ENCODE results near the gene HIRA.
"Not testable (repeated sequence)": the region's sequence is repeated elsewhere in the genome, so short reads cannot be mapped to it uniquely, and the experiment has no call there.

The HIRA gene

DNA sequence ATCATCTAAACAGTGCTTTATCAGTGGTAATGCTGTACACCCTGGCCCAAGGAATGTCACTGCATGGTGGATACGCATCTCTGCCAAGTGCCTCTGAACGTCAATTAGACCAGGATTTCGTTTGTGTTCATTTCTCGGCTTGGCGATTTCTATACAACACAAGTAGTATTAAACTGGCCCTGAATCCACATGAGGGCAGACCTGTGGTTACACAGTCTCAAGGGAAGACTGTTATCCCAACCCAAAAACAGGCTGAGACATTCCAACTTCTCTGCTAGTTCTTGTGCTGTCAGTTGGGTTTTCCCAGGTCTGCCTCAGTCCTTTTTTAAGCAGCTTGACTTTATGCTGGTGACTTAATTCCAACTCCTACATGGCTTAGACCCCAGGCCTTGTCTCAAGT is 58.1 kb downstream of the HIRA start:
- Histone ChIP-seq H3K36me3 (replicated peaks) (peaks cover 86% of the 10 kb centered on the region), H3K27me3 (ENCODE audit: low read depth) (no peaks in the 10 kb centered on the region), H3K4me1 (no peaks in the 10 kb centered on the region), H3K9me3 (no peaks in the 10 kb centered on the region), H3K4me3 (no peak overlapping the region)
- in situ Hi-C loops (cut with MboI; ENCODE audit: low sequenced_read_pairs), result no loop called here
- DNase-seq (ENCODE audit: low spot score in 2 of 2), result no peak

DNA sequence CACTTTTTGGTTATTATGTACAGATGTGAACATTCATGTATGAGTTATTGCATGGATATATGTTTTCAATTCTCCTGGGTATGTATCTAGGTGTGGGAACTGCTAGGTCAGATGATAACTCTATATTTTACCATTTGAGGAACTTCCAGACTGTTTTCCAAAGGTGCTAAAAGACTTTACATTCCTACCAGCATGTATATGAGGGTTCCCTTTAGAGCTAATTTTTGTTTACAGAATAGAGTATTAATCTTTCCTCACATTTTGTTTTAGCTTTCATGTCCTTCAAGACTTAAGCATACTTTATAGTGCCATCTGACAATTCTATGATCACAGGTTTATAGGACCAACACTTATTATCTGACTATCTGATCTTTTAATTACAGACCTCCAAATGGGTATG is 59.6 kb downstream of the HIRA start:
- DNase-seq (ENCODE audit: low spot score in 2 of 2), result no peak
- Histone ChIP-seq H3K27me3 (ENCODE audit: low read depth) (no peaks in the 10 kb centered on the region), H3K9me3 (no peaks in the 10 kb centered on the region), H3K4me3 (no peak overlapping the region), H3K4me1 (no peaks in the 10 kb centered on the region), H3K36me3 (replicated peaks) (peaks cover 73% of the 10 kb centered on the region)
- in situ Hi-C loops (cut with MboI; ENCODE audit: low sequenced_read_pairs), result no loop called here

DNA sequence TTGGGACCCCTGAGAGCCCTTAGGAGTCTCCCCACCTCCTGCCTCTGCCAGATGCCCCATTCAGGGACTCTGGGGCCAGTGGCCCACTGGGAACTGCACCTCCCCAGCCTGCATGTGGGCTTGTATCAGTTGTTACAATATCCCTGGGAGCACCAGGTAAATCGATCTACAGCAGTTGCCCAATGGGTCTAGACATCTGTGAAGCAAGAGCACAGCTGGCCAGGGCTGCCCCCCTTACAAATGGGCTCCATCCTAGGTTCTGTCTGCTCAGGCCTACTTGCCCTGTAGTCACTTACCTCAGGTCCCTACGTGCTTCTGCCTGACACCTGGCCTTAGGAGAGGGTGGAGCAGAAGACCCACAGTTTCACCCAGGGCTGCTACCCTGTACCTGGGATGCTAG is 62.7 kb downstream of the HIRA start:
- Histone ChIP-seq H3K4me3 (no peak overlapping the region), H3K36me3 (replicated peaks) (peaks cover 58% of the 10 kb centered on the region), H3K9me3 (no peaks in the 10 kb centered on the region), H3K4me1 (no peaks in the 10 kb centered on the region), H3K27me3 (ENCODE audit: low read depth) (no peaks in the 10 kb centered on the region)
- in situ Hi-C loops (cut with MboI; ENCODE audit: low sequenced_read_pairs), result no loop called here
- DNase-seq (ENCODE audit: low spot score in 2 of 2), result no peak

DNA sequence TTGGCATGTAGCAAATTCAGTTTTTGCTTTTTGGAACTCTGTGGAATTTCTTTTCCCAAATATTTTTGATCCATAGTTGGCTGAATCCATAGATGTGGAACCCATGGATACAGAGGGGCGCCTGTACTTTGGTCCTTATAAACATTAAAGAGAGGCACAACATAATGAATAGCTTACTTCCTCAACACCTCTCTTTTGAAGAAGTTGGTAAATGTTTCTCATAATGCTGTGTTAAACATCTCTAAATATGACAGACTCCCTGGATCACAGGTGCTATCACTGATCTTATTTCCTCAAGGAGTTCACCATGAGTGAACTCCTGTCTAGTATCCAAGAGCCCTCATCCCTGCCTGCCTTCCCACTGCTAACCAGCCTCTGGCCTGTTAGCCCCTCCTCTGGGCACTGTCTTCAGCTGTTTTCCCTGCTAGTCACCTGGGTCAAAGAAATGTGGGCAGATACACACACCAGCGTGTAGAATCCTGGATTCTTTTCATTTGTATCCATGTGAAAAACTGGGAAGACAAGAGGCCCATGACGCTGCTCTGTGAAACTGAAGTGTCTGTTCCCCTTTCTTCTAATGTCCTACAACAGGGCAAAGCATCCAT is 63.7 kb downstream of the HIRA start:
- Histone ChIP-seq H3K27me3 (ENCODE audit: low read depth) (no peaks in the 10 kb centered on the region), H3K9me3 (no peaks in the 10 kb centered on the region), H3K4me1 (no peaks in the 10 kb centered on the region), H3K4me3 (no peak overlapping the region), H3K36me3 (replicated peaks) (peaks cover 56% of the 10 kb centered on the region)
- DNase-seq (ENCODE audit: low spot score in 2 of 2), result no peak
- in situ Hi-C loops (cut with MboI; ENCODE audit: low sequenced_read_pairs), result no loop called here

DNA sequence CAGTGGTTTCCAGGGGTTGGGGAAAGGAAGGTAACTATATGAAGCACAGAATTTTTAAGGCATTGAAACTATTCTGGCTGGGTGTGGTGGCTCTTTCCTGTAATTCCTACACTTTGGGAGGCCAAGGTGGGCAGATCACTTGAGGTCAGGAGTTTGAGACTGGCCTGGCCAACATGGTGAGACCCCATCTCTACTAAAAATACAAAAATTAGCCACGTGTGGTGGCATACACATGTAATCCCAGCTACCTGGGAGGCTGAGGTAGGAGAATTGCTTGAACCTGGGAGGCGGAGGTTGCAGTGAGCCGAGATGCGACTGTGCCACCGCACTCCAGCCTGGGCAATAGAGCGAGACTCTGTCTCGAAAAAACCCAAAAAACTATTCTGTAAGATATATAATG is 68.0 kb downstream of the HIRA start:
- in situ Hi-C loops (cut with MboI; ENCODE audit: low sequenced_read_pairs); H3K27me3 ChIP-seq (ENCODE audit: low read depth): not testable (repeated sequence)
- H3K36me3 ChIP-seq (replicated peaks), result peaks cover 61% of the 10 kb centered on the region

DNA sequence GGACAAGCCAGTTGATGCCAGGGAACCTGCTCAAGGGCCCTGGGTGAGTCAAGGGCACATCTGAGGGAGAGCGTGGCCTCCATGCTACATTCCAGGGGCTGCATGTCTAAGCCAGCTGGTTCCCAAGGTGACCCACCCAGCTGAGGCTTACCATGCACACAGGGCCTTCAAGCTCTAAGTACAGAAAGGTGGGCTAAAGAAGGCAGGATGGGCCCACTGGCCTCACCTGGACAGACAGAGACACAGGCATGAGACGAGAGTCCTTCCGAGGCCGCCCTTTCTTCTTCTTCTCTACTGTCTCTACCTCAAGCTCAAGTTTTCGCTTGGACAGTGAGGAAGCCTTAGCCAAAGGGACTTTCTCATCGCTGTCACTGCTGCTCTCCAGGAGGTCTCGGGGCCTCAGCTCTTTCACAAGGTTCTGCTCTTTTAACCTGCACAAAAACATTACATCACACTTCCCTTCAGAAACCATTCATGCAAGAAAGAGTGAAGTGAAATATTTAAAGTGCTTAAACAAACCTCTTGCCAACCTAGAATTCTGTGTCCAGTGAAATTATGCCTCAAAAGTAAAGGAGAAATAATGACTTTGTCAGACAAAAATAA is 69.9 kb downstream of the HIRA start:
- peaks cover 77% of the 10 kb centered on the region for H3K36me3 ChIP-seq (replicated peaks)
- no peaks in the 10 kb centered on the region for H3K4me1 ChIP-seq
- H3K27me3 ChIP-seq (ENCODE audit: low read depth), result no peaks in the 10 kb centered on the region
- no peaks in the 10 kb centered on the region for H3K9me3 ChIP-seq
- DNase-seq (ENCODE audit: low spot score in 2 of 2), result no peak
- in situ Hi-C loops (cut with MboI; ENCODE audit: low sequenced_read_pairs), result no loop called here
- no peak overlapping the region for H3K4me3 ChIP-seq

More for the DNA sequence above, 68.0 kb downstream of the HIRA start:
- not testable (repeated sequence) for DNase-seq (ENCODE audit: low spot score in 2 of 2); H3K9me3 ChIP-seq; H3K4me3 ChIP-seq; H3K4me1 ChIP-seq

DNA sequence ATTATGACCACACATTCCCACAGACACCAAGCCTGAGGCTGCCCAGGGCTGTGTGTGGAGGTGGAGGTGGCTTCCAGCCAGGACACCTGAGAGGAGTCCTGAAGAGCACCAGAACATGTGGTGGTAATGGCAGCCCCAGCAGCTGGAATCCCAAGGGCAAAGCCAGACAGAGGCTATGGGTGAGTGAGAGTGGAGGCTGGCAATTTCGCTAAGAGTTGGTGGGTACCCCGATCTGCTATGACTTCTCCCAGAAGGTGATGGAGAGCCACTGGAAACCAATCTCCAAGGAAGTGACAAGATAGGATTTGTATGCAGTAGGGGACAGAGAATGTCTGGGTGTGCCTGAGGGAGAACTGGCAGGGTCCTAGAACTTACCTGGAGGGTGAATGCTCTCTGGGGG is 70.7 kb downstream of the HIRA start:
- Histone ChIP-seq H3K36me3 (replicated peaks) (peaks cover 79% of the 10 kb centered on the region), H3K27me3 (ENCODE audit: low read depth) (no peaks in the 10 kb centered on the region), H3K4me3 (no peak overlapping the region), H3K9me3 (no peaks in the 10 kb centered on the region), H3K4me1 (no peaks in the 10 kb centered on the region)
- in situ Hi-C loops (cut with MboI; ENCODE audit: low sequenced_read_pairs), result no loop called here
- DNase-seq (ENCODE audit: low spot score in 2 of 2), result no peak

DNA sequence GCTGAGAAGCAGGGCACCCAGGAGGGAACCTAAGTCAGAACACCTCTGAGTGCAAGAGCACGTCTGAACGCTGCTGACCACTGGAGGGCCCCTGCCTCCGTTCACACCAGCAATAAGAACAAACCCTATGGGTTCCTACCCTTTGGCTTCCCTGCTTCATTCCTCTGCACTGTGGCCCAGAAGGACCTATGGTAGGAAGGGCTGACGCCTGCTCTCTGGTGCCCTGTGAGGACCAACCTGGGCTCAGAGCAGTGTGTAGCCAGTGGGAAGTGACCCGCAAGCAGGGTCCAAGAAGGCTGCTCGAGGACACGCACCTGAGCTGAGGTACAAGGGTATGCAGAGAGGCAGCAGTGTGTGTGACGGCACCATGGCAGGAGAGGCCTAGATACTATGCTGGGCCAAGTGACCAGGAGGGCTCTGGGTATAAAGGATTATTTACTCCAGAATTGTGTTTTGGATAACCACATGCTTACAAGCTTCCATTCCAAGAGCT is 71.2 kb downstream of the HIRA start:
- Histone ChIP-seq H3K4me1 (no peaks in the 10 kb centered on the region), H3K27me3 (ENCODE audit: low read depth) (no peaks in the 10 kb centered on the region), H3K9me3 (no peaks in the 10 kb centered on the region), H3K36me3 (replicated peaks) (peaks cover 80% of the 10 kb centered on the region), H3K4me3 (no peak overlapping the region)
- in situ Hi-C loops (cut with MboI; ENCODE audit: low sequenced_read_pairs), result no loop called here
- no peak for DNase-seq (ENCODE audit: low spot score in 2 of 2)

DNA sequence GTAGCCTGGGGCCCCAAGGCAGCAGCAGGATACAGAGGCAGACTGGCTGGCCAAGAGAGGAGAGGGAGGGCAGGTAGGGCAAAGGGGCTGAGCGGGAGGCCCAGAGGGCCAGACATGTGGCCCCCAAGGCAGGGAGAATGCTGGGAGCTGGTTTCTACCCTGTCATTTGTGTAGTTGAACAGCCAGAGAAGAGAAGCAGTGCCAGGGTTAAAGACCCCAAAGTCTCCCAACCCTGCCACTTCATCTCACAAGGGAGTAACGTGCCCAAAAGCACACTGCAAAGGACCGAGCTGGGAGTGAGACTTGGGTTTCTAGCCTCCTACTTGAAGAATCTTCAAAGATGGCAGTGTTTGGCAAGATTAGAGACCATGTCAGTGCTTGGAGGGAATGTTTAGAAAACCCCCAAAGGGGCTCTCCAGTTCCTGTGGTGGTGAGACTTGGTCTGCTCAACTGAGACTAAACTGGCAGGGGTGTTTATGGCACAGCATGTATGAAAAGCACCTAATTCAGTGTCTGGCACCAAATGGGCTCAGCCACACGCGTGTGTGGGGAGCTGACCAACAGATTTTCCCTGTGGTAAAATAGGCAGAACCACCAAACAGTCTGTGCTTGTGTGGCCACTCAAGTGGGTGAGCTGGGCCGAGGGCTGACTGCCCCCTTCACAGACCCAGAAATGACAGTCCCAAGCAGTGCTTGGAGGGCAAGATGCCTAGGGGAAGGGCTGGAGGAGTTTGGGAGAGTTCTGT is 71.8 kb downstream of the HIRA start:
- Histone ChIP-seq H3K4me3 (no peak overlapping the region), H3K9me3 (no peaks in the 10 kb centered on the region), H3K4me1 (no peaks in the 10 kb centered on the region), H3K27me3 (ENCODE audit: low read depth) (no peaks in the 10 kb centered on the region), H3K36me3 (replicated peaks) (peaks cover 79% of the 10 kb centered on the region)
- DNase-seq (ENCODE audit: low spot score in 2 of 2), result no peak
- in situ Hi-C loops (cut with MboI; ENCODE audit: low sequenced_read_pairs), result no loop called here

DNA sequence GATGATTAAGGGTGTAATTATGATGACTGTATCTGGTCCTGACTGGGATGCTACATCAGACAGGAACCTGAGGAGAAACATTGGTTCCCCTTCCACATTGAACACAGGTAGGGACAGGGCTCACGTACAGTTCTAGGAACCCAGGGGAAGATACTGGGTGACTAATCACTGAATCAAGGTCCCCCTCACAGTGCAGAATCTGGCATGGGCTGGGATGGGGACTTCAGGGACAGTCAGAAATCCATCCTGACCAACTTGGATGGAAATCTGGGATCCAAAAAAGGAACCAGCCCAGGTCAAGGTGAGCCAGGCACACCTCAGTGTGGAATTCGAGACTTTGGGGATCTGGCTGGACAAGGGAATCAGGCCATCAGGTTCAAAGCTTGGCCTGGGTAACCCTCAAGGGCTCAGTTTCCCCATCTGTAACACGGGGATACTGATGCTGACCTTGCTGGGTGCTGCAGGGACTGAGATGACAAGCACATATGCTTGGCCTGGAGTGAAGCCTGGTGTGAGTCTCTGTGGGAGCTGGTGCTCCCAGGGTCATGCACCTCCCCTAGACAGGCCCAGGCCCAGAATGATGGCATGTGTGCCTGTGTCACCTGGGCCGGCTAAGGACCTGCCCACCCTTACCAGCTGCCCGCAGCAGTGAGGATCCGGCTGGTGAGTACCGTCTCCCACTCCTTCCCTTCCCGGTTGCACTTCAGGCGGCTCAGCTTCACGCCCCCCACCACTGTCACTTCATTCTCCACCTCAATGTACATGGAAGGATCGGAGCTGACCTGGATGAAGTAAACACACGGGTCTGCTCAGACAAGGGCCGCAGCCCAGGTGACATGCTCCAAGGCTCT is 72.6 kb downstream of the HIRA start:
- no peaks in the 10 kb centered on the region for H3K27me3 ChIP-seq (ENCODE audit: low read depth)
- H3K4me1 ChIP-seq, result no peaks in the 10 kb centered on the region
- no peaks in the 10 kb centered on the region for H3K9me3 ChIP-seq
- DNase-seq (ENCODE audit: low spot score in 2 of 2), result no peak
- no peak overlapping the region for H3K4me3 ChIP-seq
- in situ Hi-C loops (cut with MboI; ENCODE audit: low sequenced_read_pairs), result no loop called here
- H3K36me3 ChIP-seq (replicated peaks), result peaks cover 83% of the 10 kb centered on the region

DNA sequence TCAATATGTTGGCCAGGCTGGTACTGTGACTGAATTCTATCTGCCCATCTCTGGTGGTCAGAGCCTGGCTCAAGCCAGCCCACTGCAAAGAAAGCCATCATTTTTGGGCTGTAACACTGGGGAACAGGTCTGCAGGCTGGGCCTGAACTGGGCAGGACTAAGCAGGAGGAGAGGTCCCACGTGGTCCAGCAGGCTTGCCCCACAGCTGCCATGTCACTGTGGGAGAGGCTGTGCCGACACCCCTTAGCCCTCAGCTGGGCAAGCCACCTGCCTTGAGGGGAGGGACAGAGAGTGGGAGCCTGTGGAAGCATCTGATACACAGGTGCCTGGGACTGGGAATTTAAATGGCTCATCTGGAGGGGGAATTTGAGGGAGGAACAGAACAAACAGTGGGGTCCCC is 73.3 kb downstream of the HIRA start:
- peaks cover 88% of the 10 kb centered on the region for H3K36me3 ChIP-seq (replicated peaks)
- in situ Hi-C loops (cut with MboI; ENCODE audit: low sequenced_read_pairs), result no loop called here
- no peak for DNase-seq (ENCODE audit: low spot score in 2 of 2)
- H3K27me3 ChIP-seq (ENCODE audit: low read depth), result no peaks in the 10 kb centered on the region
- H3K4me1 ChIP-seq, result no peaks in the 10 kb centered on the region
- no peaks in the 10 kb centered on the region for H3K9me3 ChIP-seq
- H3K4me3 ChIP-seq, result no peak overlapping the region

DNA sequence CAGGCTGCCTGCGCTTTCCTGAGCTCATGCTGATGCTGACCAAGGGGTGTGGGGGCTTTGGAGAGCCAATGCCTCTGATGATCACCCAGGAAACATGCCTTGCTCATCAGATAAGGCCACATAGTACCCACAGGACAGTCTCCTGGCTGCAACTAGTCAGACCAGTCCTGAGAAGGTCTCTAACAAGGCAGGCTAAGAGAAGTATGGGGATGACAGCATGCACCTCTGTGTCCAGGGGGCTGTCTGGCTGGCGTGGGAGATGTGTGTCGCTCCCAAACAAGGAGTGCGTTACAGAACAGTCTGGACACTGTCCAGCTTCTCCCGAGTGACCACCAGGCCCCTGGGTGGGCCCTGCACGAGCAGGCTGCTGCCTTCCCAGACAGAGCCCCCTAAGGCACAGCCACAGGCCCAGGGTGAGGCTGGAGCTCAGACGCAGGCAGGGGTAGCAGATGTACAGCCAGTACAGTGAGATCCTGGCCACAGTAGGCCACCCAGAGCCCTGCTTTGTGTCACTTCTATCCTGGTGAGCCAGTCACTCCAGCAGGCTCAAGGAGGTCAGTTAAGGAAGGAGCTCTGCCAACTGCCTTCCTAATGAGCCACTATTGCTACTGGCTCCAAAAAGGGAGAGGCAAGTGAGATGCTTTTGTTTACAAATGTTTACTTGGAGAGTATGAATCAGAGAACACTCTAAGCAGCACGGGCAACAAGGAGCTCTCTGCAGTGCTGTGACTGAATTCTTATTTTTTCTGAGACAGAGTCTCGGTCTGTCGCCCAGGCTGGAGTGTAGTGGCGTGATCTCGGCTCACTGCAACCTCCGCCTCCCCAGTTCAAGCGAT is 74.0 kb downstream of the HIRA start:
- no peak overlapping the region for H3K4me3 ChIP-seq
- no peaks in the 10 kb centered on the region for H3K27me3 ChIP-seq (ENCODE audit: low read depth)
- in situ Hi-C loops (cut with MboI; ENCODE audit: low sequenced_read_pairs), result no loop called here
- DNase-seq (ENCODE audit: low spot score in 2 of 2), result no peak
- H3K36me3 ChIP-seq (replicated peaks), result peaks cover 90% of the 10 kb centered on the region
- no peaks in the 10 kb centered on the region for H3K9me3 ChIP-seq
- no peaks in the 10 kb centered on the region for H3K4me1 ChIP-seq

DNA sequence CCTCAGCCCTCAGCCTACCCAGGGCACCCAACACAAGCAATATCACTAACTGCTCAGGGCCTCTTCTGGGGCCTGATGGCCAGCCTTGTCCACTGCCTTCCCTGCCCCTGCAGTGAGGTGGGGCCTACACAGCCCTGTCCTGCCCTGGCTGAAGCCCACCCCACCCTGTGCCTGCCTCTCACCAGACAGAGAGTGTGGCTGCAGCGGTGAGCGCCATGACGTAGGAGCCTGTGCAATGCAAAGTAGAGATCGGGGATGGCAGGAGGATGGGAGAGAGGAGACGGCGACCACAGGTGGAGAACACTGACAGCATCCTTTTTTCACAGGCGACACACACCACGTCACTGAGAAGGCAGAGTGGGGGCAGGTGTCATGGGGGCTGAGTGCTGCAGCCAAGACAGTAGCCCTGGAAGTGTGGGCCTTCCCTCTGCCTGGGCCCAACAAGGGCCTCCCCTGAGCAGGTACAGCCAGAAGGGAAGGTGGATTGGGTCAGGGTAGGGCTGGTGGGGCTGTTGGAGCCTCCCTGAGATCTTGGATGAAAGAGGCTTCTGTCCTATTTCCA is 74.7 kb downstream of the HIRA start:
- Histone ChIP-seq H3K27me3 (ENCODE audit: low read depth) (no peaks in the 10 kb centered on the region), H3K4me3 (no peak overlapping the region), H3K9me3 (no peaks in the 10 kb centered on the region), H3K36me3 (replicated peaks) (peaks cover 90% of the 10 kb centered on the region), H3K4me1 (no peaks in the 10 kb centered on the region)
- no peak for DNase-seq (ENCODE audit: low spot score in 2 of 2)
- in situ Hi-C loops (cut with MboI; ENCODE audit: low sequenced_read_pairs), result no loop called here
